ENCODE measurements around the gene LAMB4.

- TF ChIP-seq EZH2 (IDR thresholded peaks at IDR 0.05; ENCODE audit: insufficient read depth, poor library complexity, severe bottlenecking) (no peak), EZH2phosphoT487 (IDR thresholded peaks at IDR 0.05; ENCODE audit: insufficient read depth, low read depth) (no peak)
Observed at GRCh38 chr7:108078211-108078673, 51.9 kb downstream of the LAMB4 start.

All from GM23248 (cell line).